Measurements from ENCODE around the gene ARHGAP24. TPM values are rescaled to one million over a fixed set of nuclear protein-coding genes. Genes with fewer than 3 reads are reported as not detected.

Gene ARHGAP24
- total RNA-seq, 1 experiment from 2014 or later = 17.4 TPM

DNA sequence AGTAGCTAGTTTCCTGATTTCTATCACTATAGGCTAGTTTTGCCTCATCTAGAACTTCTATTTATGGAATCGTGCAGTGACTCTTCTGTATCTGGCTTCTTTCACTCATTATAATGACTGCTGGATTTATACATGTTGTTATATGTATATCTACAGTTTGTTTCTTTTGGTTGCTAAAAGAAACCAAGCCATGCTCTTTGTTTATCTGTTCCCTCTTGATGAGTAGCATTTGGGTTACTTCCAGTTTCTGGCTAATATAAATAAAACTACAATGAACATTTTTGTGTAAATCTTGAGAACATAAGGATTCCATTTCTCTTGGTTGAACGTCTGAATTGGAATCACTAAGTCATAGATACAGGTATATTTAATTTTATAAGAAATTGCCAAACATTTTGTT lies 73.9 kb downstream of the ARHGAP24 start:
- intact Hi-C loops (cut with micrococcal nuclease; ENCODE audit: unreplicated experiment) = no loop called here

DNA sequence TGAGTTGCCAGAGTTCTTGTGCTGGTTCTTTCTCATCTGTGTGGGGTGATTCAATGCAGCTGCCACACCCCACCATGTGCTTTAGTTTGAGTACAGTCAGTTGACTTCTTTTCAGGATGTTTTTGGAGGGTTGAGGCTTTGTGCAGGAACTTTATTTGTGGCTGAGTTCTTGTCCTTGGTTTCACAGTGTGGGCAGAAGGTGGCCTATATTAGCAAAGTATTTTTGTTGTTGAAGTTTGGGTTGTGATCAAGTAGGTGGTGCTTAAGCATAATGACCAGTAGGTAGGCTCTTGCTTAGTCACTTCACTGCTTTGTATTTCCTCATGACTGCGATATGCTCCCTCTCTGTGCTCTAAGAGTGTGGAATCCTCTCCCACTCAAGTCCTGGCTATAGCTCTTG lies 80.3 kb downstream of the ARHGAP24 start:
- ChIA-PET CTCF (no interaction called here), POLR2A (no interaction called here)
- intact Hi-C loops (cut with micrococcal nuclease; ENCODE audit: unreplicated experiment) (no loop called here), in situ Hi-C loops (cut with HindIII; ENCODE audit: low pct_unique_long_range_greater_than_20kb, low sequenced_read_pairs) (no loop called here)
- DNase-seq (ENCODE audit: low read depth, low spot score) (no peak), ATAC-seq (no peak)
- TF ChIP-seq, protein P1, sequence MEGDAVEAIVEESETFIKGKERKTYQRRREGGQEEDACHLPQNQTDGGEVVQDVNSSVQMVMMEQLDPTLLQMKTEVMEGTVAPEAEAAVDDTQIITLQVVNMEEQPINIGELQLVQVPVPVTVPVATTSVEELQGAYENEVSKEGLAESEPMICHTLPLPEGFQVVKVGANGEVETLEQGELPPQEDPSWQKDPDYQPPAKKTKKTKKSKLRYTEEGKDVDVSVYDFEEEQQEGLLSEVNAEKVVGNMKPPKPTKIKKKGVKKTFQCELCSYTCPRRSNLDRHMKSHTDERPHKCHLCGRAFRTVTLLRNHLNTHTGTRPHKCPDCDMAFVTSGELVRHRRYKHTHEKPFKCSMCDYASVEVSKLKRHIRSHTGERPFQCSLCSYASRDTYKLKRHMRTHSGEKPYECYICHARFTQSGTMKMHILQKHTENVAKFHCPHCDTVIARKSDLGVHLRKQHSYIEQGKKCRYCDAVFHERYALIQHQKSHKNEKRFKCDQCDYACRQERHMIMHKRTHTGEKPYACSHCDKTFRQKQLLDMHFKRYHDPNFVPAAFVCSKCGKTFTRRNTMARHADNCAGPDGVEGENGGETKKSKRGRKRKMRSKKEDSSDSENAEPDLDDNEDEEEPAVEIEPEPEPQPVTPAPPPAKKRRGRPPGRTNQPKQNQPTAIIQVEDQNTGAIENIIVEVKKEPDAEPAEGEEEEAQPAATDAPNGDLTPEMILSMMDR (IDR thresholded peaks at IDR 0.05) = no peak
- TF ChIP-seq, protein P2, sequence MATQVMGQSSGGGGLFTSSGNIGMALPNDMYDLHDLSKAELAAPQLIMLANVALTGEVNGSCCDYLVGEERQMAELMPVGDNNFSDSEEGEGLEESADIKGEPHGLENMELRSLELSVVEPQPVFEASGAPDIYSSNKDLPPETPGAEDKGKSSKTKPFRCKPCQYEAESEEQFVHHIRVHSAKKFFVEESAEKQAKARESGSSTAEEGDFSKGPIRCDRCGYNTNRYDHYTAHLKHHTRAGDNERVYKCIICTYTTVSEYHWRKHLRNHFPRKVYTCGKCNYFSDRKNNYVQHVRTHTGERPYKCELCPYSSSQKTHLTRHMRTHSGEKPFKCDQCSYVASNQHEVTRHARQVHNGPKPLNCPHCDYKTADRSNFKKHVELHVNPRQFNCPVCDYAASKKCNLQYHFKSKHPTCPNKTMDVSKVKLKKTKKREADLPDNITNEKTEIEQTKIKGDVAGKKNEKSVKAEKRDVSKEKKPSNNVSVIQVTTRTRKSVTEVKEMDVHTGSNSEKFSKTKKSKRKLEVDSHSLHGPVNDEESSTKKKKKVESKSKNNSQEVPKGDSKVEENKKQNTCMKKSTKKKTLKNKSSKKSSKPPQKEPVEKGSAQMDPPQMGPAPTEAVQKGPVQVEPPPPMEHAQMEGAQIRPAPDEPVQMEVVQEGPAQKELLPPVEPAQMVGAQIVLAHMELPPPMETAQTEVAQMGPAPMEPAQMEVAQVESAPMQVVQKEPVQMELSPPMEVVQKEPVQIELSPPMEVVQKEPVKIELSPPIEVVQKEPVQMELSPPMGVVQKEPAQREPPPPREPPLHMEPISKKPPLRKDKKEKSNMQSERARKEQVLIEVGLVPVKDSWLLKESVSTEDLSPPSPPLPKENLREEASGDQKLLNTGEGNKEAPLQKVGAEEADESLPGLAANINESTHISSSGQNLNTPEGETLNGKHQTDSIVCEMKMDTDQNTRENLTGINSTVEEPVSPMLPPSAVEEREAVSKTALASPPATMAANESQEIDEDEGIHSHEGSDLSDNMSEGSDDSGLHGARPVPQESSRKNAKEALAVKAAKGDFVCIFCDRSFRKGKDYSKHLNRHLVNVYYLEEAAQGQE (IDR thresholded peaks at IDR 0.05; ENCODE audit: insufficient read depth in 1 of 2, low read depth in 2 of 2, low read length in 1 of 2) = no peak
- TF ChIP-seq POLR2AphosphoS5 (IDR thresholded peaks at IDR 0.05; ENCODE audit: low read depth, low read length) (no peak), SIN3A (IDR thresholded peaks at IDR 0.05; ENCODE audit: borderline replicate concordance, insufficient read depth, low read depth, low read length) (no peak), TCF7L2 (IDR thresholded peaks at IDR 0.05; ENCODE audit: low read depth, low read length) (no peak)
- H3K36me3 ChIP-seq (ENCODE audit: control insufficient read depth, insufficient read depth, low read length) = no peaks in the 10 kb centered on the region
- no peaks in the 10 kb centered on the region for H3K27me3 ChIP-seq (ENCODE audit: control insufficient read depth, insufficient read depth, low read length)
- no peak overlapping the region for H3K4me3 ChIP-seq (ENCODE audit: low read depth in 2 of 2, low read length in 2 of 2)
- H3K9me3 ChIP-seq (ENCODE audit: control insufficient read depth, insufficient read depth, low read depth, low read length) = peaks cover 3% of the 10 kb centered on the region; the same call in 1 of the 2 replicates
- peak overlapping the region; percentile 17; the same call in 1 of the 2 replicates for H3K27ac ChIP-seq (ENCODE audit: low read length)
- no peaks in the 10 kb centered on the region for H3K4me1 ChIP-seq (ENCODE audit: control insufficient read depth, insufficient read depth, low read length)
- no TSS peak for BruUV-seq (replicated peaks)

More for the DNA sequence above, 73.9 kb downstream of the ARHGAP24 start:
- H3K27me3 ChIP-seq (ENCODE audit: control insufficient read depth, insufficient read depth, low read length) = no peaks in the 10 kb centered on the region
- no peaks in the 10 kb centered on the region for H3K4me1 ChIP-seq (ENCODE audit: control insufficient read depth, insufficient read depth, low read length)
- ChIA-PET POLR2A (interaction anchor here (0.6 kb wide), 1 partner anchor 250 kb away, joined by 3 read pairs; no protein-coding TSS in a partner anchor), CTCF (no interaction called here)
- in situ Hi-C loops (cut with HindIII; ENCODE audit: low pct_unique_long_range_greater_than_20kb, low sequenced_read_pairs) = no loop called here
- no peak for DNase-seq (ENCODE audit: low read depth, low spot score)
- H3K27ac ChIP-seq (ENCODE audit: low read length) = 0 out of 2 replicates have a peak overlapping the region, but pooled peaks have one; percentile 48
- BruUV-seq (replicated peaks) = no TSS peak
- H3K9me3 ChIP-seq (ENCODE audit: control insufficient read depth, insufficient read depth, low read depth, low read length) = no peaks in the 10 kb centered on the region; the same call in 1 of the 2 replicates
- TF ChIP-seq TCF7L2 (IDR thresholded peaks at IDR 0.05; ENCODE audit: low read depth, low read length) (no peak), POLR2AphosphoS5 (IDR thresholded peaks at IDR 0.05; ENCODE audit: low read depth, low read length) (no peak)
- TF ChIP-seq, protein P1 (IDR thresholded peaks at IDR 0.05) = no peak
- H3K4me3 ChIP-seq (ENCODE audit: low read depth in 2 of 2, low read length in 2 of 2) = no peak overlapping the region
- H3K36me3 ChIP-seq (ENCODE audit: control insufficient read depth, insufficient read depth, low read length) = no peaks in the 10 kb centered on the region
- no peak for ATAC-seq
